Measurements from ENCODE around the gene KCNC3.

DNA sequence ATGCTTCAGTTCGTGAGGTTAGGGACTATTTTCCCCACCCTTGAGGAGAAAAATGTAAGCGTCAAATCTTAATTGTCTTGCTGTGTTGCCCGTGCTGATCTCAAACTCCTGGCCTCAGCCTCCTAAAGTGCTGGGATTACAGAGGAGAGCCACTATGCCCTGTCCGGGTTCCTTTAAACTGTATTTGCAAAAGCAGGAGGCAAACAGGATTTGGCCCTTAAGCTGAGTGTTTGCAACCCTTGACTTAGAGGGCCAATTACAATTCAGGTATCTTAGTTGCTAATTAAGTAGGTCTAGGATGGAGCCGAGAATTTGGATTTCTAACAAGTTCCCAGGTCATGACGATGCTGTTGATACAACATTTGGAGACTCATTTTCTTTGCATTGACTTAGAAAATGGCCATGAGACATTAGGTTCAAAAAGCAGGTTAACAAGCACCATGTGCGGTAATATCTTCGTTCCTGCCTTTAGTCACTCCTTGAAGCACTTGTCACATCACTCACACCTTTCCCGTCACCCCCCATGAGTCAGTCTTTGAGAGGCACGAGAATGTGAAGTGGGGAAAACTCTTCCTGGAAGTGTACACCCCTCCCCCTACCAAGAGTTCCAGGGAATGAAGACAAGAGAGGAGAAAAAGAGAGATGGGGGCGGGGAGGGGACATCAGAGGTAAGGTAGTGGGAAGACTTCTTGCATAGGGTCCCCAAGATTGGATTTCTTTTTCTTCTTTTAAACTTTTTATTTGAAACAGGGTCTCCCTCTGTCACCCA is 33.7 kb upstream of the KCNC3 start:
- TF ChIP-seq, protein P1, sequence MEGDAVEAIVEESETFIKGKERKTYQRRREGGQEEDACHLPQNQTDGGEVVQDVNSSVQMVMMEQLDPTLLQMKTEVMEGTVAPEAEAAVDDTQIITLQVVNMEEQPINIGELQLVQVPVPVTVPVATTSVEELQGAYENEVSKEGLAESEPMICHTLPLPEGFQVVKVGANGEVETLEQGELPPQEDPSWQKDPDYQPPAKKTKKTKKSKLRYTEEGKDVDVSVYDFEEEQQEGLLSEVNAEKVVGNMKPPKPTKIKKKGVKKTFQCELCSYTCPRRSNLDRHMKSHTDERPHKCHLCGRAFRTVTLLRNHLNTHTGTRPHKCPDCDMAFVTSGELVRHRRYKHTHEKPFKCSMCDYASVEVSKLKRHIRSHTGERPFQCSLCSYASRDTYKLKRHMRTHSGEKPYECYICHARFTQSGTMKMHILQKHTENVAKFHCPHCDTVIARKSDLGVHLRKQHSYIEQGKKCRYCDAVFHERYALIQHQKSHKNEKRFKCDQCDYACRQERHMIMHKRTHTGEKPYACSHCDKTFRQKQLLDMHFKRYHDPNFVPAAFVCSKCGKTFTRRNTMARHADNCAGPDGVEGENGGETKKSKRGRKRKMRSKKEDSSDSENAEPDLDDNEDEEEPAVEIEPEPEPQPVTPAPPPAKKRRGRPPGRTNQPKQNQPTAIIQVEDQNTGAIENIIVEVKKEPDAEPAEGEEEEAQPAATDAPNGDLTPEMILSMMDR (IDR thresholded peaks at IDR 0.05) = no peak
- no peak for TF ChIP-seq EP300 (IDR thresholded peaks at IDR 0.05; ENCODE audit: low read depth)
- TF ChIP-seq POLR2A (IDR thresholded peaks at IDR 0.05) = no peak

Measured in transverse colon (tissue), 3 donors.